B cell (primary cell): ENCODE data around the gene ABLIM1. TPM values are rescaled to one million over a fixed set of nuclear protein-coding genes. Genes with fewer than 3 reads are reported as not detected.

Experiments
- ATAC-seq: fragments of 200-7000 bp; cut with Tn5 transposase; one replicate; pipeline ENCODE4 v1.10.0; 2021; ENCODE audit warnings: low read depth, mild to moderate bottlenecking, moderate number of reproducible peaks, moderate library complexity
- CTCF ChIA-PET: fragments of 350-600 bp; sonication (Branson Sonifier 250); formaldehyde crosslinking; loops from one replicate; lab custom pipeline; 2021; ENCODE audit warnings: antibody characterized with exemption, inconsistent platforms; lab: Charles Lee
- POLR2A ChIA-PET: fragments of 350-600 bp; sonication (Branson Sonifier 250); formaldehyde crosslinking; loops from one replicate; lab custom pipeline; 2021; ENCODE audit warnings: antibody characterized with exemption; lab: Charles Lee
- DNase-seq: peaks from one replicate; pipeline ENCODE4 v3.0.0; 2013
- H2AFZ ChIP-seq: 2 replicates; pipeline ENCODE4 v1.6.1; 2012; ENCODE audit warnings: mild to moderate bottlenecking, low read depth, low read length; ENCODE audit not compliant: insufficient read depth, poor library complexity, severe bottlenecking
- H3K27ac ChIP-seq, 2 donors: 1 replicate in 1 of 2; 2 replicates in 1 of 2; pipeline ENCODE4 v1.5.1; 2012 to 2013; ENCODE audit warnings: low read length in 2 of 2, mild to moderate bottlenecking in 2 of 2, moderate library complexity in 1 of 2
- H3K27me3 ChIP-seq, 4 experiments: fragments of 200-600 bp in 1 of 4; sonication (generic) in 1 of 4; replicated peaks in 1 of 4; 1 replicate in 2 of 4; 2 replicates in 2 of 4; pipeline versions ENCODE4 v1.6.1 to v1.7.0; 2013 to 2016; ENCODE audit warnings: low read length in 3 of 4, mild to moderate bottlenecking in 2 of 4, mixed read lengths in 1 of 4, moderate library complexity in 1 of 4; ENCODE audit not compliant: insufficient read depth in 4 of 4, control insufficient read depth in 3 of 4; ENCODE audit errors: control extremely low read depth in 1 of 4
- H3K36me3 ChIP-seq, 2 experiments: replicated peaks in 1 of 2; 1 replicate in 1 of 2; 2 replicates in 1 of 2; pipeline versions ENCODE4 v1.6.1 to v1.7.1; 2013; ENCODE audit warnings: low read length in 1 of 2; ENCODE audit not compliant: insufficient read depth in 2 of 2, control insufficient read depth in 1 of 2; ENCODE audit errors: control extremely low read depth in 1 of 2, extremely low read depth in 1 of 2
- H3K4me1 ChIP-seq, 2 donors: fragments of 200-600 bp in 1 of 2; sonication (generic) in 1 of 2; 1 replicate in 1 of 2; 2 replicates in 1 of 2; pipeline versions ENCODE4 v1.5.1 to v1.6.1; 2013 to 2017; ENCODE audit warnings: low read length in 2 of 2; ENCODE audit not compliant: control insufficient read depth in 2 of 2, insufficient read depth in 2 of 2
- H3K4me2 ChIP-seq: replicated peaks from 2 replicates; pipeline ENCODE3; 2012; ENCODE audit warnings: mild to moderate bottlenecking, low read depth, low read length; ENCODE audit not compliant: poor library complexity, severe bottlenecking
- H3K4me3 ChIP-seq, 5 experiments: fragments of 200-600 bp in 1 of 5; sonication (generic) in 1 of 5; 1 replicate in 3 of 5; 2 replicates in 2 of 5; pipeline versions ENCODE4 v1.5.1 to v1.7.0; 2011 to 2016; ENCODE audit warnings: low read length in 4 of 5, mild to moderate bottlenecking in 4 of 5, low read depth in 2 of 5, control low read depth in 1 of 5, moderate library complexity in 1 of 5; ENCODE audit not compliant: insufficient read depth in 1 of 5; ENCODE audit errors: control extremely low read depth in 1 of 5, extremely low read depth in 1 of 5
- H3K79me2 ChIP-seq: fragments of 200-600 bp; sonication (generic); one replicate; pipeline ENCODE4 v1.6.0; 2016; ENCODE audit warnings: low read length; ENCODE audit not compliant: control insufficient read depth, insufficient read depth
- H3K9ac ChIP-seq: fragments of 200-600 bp; sonication (generic); 2 replicates; pipeline ENCODE4 v1.6.1; 2017; ENCODE audit warnings: mild to moderate bottlenecking, low read length, moderate library complexity
- H3K9me3 ChIP-seq, 3 donors: one replicate each; pipeline versions ENCODE4 v1.6.1 to v1.7.1; 2013; ENCODE audit warnings: low read length in 2 of 3; ENCODE audit not compliant: control insufficient read depth in 2 of 3, insufficient read depth in 1 of 3; ENCODE audit errors: control extremely low read depth in 1 of 3
- H4K20me1 ChIP-seq: 2 replicates; pipeline ENCODE4 v1.6.0; 2012; ENCODE audit warnings: mild to moderate bottlenecking, low read length; ENCODE audit not compliant: insufficient read depth, control insufficient read depth, poor library complexity, severe bottlenecking
- H3K27ac Mint-ChIP-seq: one replicate; pipeline ENCODE4 v1.8.0; 2021; ENCODE audit warnings: mixed read lengths
- H3K27me3 Mint-ChIP-seq: one replicate; pipeline ENCODE4 v1.8.0; 2021; ENCODE audit warnings: mixed read lengths
- H3K4me1 Mint-ChIP-seq: one replicate; pipeline ENCODE4 v1.8.0; 2021; ENCODE audit warnings: mixed read lengths
- H3K4me3 Mint-ChIP-seq: one replicate; pipeline ENCODE4 v1.8.0; 2021; ENCODE audit warnings: mixed read lengths
- H3K9me3 Mint-ChIP-seq: one replicate; pipeline ENCODE4 v1.8.0; 2022; ENCODE audit warnings: mixed read lengths; ENCODE audit not compliant: insufficient read depth
- CTCF ChIP-seq: fragments of 200-600 bp; IDR thresholded peaks from one replicate; pipeline ENCODE4 v1.8.0; 2022; ENCODE audit warnings: antibody characterized with exemption, mild to moderate bottlenecking
- EZH2 ChIP-seq: IDR thresholded peaks from 2 replicates; pipeline ENCODE4 v1.6.1; 2012; ENCODE audit warnings: borderline replicate concordance, low read depth, mild to moderate bottlenecking, moderate library complexity, low read length; ENCODE audit not compliant: insufficient read depth, poor library complexity, severe bottlenecking
- WGBS: methylation state at CpG from one replicate; pipeline ENCODE4 v1.1.5; 2013; ENCODE audit warnings: missing lambda C conversion rate; ENCODE audit not compliant: insufficient coverage; 5-methylcytosine and 5-hydroxymethylcytosine counted together
- intact Hi-C: fragments of 100-400 bp; cut with micrococcal nuclease; formaldehyde crosslinking; loops from one replicate; pipeline ENCODE4 v1.10.0; 2022
- polyA plus RNA-seq: library from polyadenylated mRNA; depleted of rRNA; stranded (reverse); fragments of >200 nt; gene quantifications from 2 replicates; pipeline ENCODE4 v1.2.3, GENCODE V29; 2012
- total RNA-seq, 2 donors: library from RNA; stranded (reverse); fragments of 120-200 nt in 1 of 2; gene quantifications; 1 replicate in 1 of 2; 2 replicates in 1 of 2; pipeline versions ENCODE4 v1.2.3 to v1.2.4, GENCODE V29; 2013 to 2022

Gene ABLIM1
- total and polyA plus RNA-seq, 2 donors (not counting 1 experiment from before 2014, with no cell fraction given) = 55.6 to 148 TPM

- ATAC-seq (no peak), DNase-seq (no peak)
- H3K4me1 Mint-ChIP-seq = no peaks in the 10 kb centered on the region
- no peaks in the 10 kb centered on the region for H3K9me3 ChIP-seq
- TF ChIP-seq EZH2 (no peak), CTCF (no peak)
- H4K20me1 ChIP-seq = no peaks in the 10 kb centered on the region
- WGBS = 80% methylated on average over 3 of the region's 5 CpGs
- POLR2A ChIA-PET = no interaction called here
- H3K4me3 Mint-ChIP-seq = no peak overlapping the region
- no peaks in the 10 kb centered on the region for H3K36me3 ChIP-seq
- H3K27me3 Mint-ChIP-seq = peaks cover 37% of the 10 kb centered on the region
- H3K4me2 ChIP-seq = no peak overlapping the region
- CTCF ChIA-PET = no interaction called here
- no peaks in the 10 kb centered on the region for H3K9me3 Mint-ChIP-seq
- no peaks in the 10 kb centered on the region for H3K4me1 ChIP-seq
- intact Hi-C loops = no loop called here
- H2AFZ ChIP-seq = no peak overlapping the region
- H3K27me3 ChIP-seq = peaks cover 0 to 3% (median 0%) of the 10 kb centered on the region in 4 experiments
- H3K9ac ChIP-seq = no peak overlapping the region
- no peak overlapping the region for H3K4me3 ChIP-seq
- H3K27ac Mint-ChIP-seq = no peak overlapping the region
- no peak overlapping the region for H3K27ac ChIP-seq
- no peaks in the 10 kb centered on the region for H3K79me2 ChIP-seq
Measured at GRCh38 chr10:114391599-114391998, 266.5 kb downstream of the ABLIM1 start.

GRCh38 chr10:114389426-114389825 lies 268.6 kb downstream of the ABLIM1 start:
- POLR2A ChIA-PET = no interaction called here
- H3K27me3 ChIP-seq = peaks cover 0 to 4% (median 1%) of the 10 kb centered on the region in 4 experiments
- 100% methylated on average over 1 of the region's 5 CpGs for WGBS
- ATAC-seq (no peak), DNase-seq (no peak)
- no peaks in the 10 kb centered on the region for H3K79me2 ChIP-seq
- Mint-ChIP-seq H3K4me3 (no peak overlapping the region), H3K4me1 (no peaks in the 10 kb centered on the region), H3K27ac (no peak overlapping the region), H3K27me3 (peaks cover 22% of the 10 kb centered on the region), H3K9me3 (no peaks in the 10 kb centered on the region)
- intact Hi-C loops = no loop called here
- no peak overlapping the region for H2AFZ ChIP-seq
- no peaks in the 10 kb centered on the region for H3K4me1 ChIP-seq
- no peak overlapping the region for H3K4me2 ChIP-seq
- H3K9ac ChIP-seq = no peak overlapping the region
- H3K36me3 ChIP-seq = no peaks in the 10 kb centered on the region
- H3K27ac ChIP-seq = no peak overlapping the region
- H3K4me3 ChIP-seq = no peak overlapping the region
- TF ChIP-seq EZH2 (no peak), CTCF (no peak)
- no peaks in the 10 kb centered on the region for H3K9me3 ChIP-seq
- no peaks in the 10 kb centered on the region for H4K20me1 ChIP-seq
- CTCF ChIA-PET = no interaction called here
